HG02884 (cell line): ENCODE measurements around the gene HERPUD1.
A peak's percentile ranks its signal among the peaks of the same experiment; 100 is the strongest.
"Not testable (repeated sequence)": the region's sequence is repeated elsewhere in the genome, so short reads cannot be mapped to it uniquely, and the experiment has no call there.

Experiments used
- ATAC-seq: cut with Tn5 transposase; IDR thresholded peaks from one replicate; pipeline ENCODE4 v1.9.1; 2021; ENCODE audit warnings: mild to moderate bottlenecking, moderate library complexity; ENCODE audit not compliant: unreplicated experiment

Gene HERPUD1

GRCh38 chr16:56931892-56932720 lies at the start of gene HERPUD1:
Gene HERPUD1, plus strand, starts transcription at chr16:56932142. Its CDS starts 103 bp downstream, at chr16:56932245.
- ATAC-seq: peak; percentile 87

DNA sequence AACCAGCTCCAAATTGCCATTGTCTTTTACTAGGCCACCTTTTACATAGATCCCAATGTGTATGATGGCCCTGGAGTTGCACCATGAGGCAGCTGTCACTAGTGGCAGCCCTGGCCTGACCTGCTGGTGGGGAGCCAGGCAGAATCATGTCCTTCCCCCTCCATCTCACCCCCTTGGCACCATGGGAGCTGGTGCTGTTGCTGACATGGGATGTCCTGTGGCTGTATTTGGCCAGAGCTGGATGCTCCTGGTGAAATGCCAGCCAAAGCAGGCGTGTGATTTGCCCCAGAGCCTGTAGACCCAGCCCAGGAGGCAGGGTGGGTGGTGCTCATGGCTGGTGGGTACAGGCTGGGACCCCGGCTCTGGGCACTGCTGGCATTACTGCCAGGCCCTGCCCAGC lies 48.4 kb upstream of the HERPUD1 start:
- no peak for ATAC-seq

DNA sequence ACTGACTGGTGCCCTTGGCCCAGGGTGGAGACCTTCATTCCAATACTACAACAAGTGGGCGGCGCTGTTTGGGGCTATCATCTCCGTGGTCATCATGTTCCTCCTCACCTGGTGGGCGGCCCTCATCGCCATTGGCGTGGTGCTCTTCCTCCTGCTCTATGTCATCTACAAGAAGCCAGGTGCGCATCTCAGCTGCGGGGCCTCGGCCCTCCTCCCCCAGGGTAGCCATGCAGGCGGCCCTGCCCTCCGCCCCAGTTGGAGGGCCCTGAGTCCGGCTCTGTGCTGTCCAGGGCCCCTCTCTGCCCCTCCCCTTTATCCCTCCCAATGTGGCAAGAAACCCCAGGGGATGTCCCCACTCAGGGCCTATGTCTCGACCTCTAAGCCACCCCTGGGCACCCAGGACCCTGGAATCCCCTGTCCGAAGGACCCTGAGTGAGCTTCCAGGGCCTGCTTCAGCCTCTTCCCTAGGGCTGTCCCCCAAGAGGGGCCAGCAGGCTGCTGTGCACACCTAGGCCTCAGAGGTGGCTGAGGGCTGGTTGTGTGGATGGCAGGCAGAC lies 47.8 kb upstream of the HERPUD1 start:
- no peak for ATAC-seq

GRCh38 chr16:56884929-56885328 lies 47.0 kb upstream of the HERPUD1 start:
- not testable (repeated sequence) for ATAC-seq

GRCh38 chr16:56885446-56886162 lies 46.3 kb upstream of the HERPUD1 start:
- no peak for ATAC-seq

DNA sequence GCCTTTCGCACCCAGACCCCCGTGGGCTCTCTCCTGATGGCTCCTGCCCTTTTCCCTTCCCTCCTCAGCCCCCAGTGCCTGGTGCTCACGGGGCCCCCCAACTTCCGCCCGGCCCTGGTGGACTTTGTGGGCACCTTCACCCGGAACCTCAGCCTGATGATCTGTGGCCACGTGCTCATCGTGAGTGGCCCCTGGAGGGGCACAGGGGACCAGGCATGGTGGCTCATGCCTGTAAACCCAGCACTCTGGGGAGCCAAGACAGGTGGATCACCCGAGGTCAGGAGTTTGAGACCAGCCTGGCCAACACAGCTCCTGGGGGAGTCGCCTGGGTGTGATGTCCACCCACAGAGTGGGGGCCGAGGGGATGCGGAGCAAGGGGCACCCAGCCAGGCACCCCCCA lies 45.6 kb upstream of the HERPUD1 start:
- no peak for ATAC-seq

GRCh38 chr16:56886826-56887225 lies 45.1 kb upstream of the HERPUD1 start:
- ATAC-seq: no peak

DNA sequence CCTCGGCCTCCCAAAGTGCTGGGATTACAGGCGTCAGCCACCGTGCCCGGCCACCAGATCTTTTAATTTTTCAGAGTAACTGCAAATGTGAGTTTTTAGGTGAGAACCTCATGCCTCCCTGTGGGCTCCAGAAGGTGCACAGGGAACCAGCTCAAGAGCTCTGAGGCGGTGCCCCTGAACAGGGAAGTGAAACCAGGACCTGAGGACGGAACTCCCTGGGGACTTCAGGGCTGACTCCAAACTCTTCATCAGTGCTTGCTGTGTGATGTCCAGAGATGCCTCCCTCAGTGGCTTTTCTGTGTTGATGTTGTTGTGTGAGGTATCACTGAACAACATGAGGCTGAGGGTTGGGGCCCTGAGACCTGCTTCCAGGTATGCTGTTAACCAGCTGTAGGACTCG lies 43.1 kb upstream of the HERPUD1 start:
- ATAC-seq: peak; percentile 84

DNA sequence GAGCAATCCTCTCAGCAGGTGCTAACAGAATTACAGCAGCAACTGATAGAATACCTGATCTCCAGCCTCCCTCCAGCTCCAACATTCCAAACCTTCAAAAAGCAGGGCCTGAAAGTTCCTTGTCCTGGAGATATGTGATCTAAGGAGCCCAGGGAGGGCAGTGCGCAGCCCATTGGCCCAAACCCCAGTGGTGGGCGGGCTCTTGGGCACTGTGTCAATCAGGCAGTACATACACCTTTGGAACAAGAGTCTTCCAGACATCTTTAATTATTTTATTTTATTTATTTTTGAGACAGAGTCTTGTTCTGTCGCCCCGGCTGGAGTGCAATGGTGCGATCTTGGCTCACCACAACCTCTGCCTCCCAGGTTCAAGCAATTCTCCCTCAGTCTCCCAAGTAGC lies 42.7 kb upstream of the HERPUD1 start:
- ATAC-seq: no peak

DNA sequence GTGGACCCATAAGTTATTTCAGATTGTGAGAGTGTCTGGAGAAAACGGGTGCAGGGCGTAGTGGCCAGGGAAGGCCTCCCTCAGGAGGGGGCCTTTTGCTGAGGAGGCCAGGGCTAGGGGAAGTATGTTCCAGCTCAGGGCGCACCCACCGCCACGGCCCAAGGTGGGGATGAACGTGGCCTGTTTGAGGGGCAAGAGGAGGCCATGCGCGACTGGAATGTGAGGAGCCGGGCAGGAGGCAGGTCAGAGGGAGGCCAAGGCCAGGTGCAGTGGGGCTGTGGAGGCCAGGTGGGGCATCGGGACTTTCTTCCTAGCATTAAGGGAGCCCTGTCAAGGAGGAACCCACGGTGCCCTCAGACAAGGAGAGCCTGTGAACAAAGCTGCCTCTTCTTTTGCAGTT lies 40.3 kb upstream of the HERPUD1 start:
- no peak for ATAC-seq

GRCh38 chr16:56892705-56893104 lies 39.2 kb upstream of the HERPUD1 start:
- ATAC-seq: no peak

- no peak for ATAC-seq
Observed at GRCh38 chr16:56894331-56894917, 37.5 kb upstream of the HERPUD1 start.

DNA sequence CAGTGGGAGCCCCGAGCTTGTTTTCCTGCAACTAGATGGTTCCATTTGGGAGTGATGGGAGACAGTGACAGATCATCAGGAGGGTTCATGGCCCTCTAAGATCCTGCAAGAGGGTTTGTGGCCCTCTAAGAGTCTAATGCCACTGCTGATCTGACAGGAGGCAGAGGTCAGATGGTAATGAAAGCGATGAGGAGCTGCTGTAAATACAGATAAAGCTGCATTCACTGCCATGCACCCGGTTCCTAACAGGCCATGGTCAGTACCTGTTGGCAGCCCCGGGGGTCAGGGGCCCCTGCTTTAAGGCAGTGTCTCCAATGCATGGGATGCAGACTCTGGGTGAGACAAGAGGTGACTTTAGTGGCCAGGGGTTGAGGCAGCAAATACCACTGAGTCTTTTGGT lies 36.1 kb upstream of the HERPUD1 start:
- ATAC-seq: no peak

- no peak for ATAC-seq
Observed at GRCh38 chr16:56896244-56896643, 35.7 kb upstream of the HERPUD1 start.

GRCh38 chr16:56897026-56897799 lies 34.7 kb upstream of the HERPUD1 start:
- no peak for ATAC-seq

GRCh38 chr16:56898847-56899246 lies 33.1 kb upstream of the HERPUD1 start:
- ATAC-seq: no peak

DNA sequence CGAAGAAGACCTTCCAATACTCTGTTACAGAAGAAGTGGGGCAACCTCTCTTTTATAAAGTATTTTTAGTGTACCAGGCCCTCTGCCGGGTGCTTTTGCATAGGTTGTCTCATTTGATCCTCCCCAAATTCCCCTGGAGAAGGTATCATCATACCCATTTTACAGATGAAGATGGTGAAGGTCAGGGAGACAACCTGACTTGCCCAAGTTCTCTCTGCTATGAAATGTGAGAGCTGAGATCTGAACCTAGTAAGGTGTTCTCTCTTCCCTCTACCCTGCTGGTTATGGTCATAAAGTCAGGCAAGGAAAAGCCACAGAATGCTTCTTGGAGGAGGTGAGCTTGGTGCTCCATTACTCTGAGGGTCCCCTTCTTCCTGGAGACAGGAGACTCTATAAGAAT lies 28.1 kb upstream of the HERPUD1 start:
- ATAC-seq: no peak

GRCh38 chr16:56907401-56907800 lies 24.5 kb upstream of the HERPUD1 start:
- ATAC-seq: no peak

DNA sequence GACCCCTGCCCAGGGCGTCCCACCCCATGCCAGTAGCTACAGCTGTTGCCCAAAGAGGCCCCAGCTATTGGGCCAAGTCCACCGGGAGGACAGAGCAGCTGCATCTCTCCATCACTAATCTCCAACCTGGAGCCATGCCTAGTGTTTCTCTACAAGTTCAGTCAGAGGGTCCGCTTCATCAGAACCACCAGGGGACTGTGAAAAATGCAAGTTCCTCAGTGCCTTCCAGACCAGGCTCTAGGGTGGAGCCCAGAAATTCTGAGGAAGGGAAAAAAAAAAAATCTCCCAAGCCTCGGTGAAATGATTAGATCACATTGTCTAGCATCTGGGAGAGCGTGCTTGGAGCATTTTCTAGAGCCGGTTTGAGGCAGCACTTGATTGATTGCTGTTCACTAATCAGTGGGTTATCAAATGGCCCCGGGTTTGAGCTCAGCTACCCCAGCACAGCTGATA lies 22.4 kb upstream of the HERPUD1 start:
- ATAC-seq: no peak

GRCh38 chr16:56910112-56910511 lies 21.8 kb upstream of the HERPUD1 start:
- ATAC-seq: no peak
